NT2/D1 (cell line): ENCODE measurements around the gene TMEM267.
"Not testable (repeated sequence)": the region's sequence is repeated elsewhere in the genome, so short reads cannot be mapped to it uniquely, and the experiment has no call there.

Experiments
- DNase-seq: peaks from one replicate; pipeline ENCODE4 v3.0.0-alpha.2; 2011; ENCODE audit warnings: low read depth, low spot score
- H3K27me3 ChIP-seq: 2 replicates; pipeline ENCODE4 v1.6.0; 2011; ENCODE audit warnings: mild to moderate bottlenecking; ENCODE audit not compliant: insufficient read length, insufficient read depth
- H3K36me3 ChIP-seq: 2 replicates; pipeline ENCODE4 v1.6.1; 2011; ENCODE audit warnings: mild to moderate bottlenecking, low read length, mixed read lengths; ENCODE audit not compliant: insufficient read depth, insufficient read length
- H3K4me1 ChIP-seq: 2 replicates; pipeline ENCODE4 v1.5.1; 2011; ENCODE audit not compliant: insufficient read depth, insufficient read length
- H3K4me3 ChIP-seq: 2 replicates; pipeline ENCODE4 v1.5.1; 2011; ENCODE audit warnings: low read depth; ENCODE audit not compliant: insufficient read length
- H3K9ac ChIP-seq: 2 replicates; pipeline ENCODE4 v1.6.0; 2011; ENCODE audit warnings: low read depth; ENCODE audit not compliant: insufficient read length
- H3K9me3 ChIP-seq: 2 replicates; pipeline ENCODE4 v1.5.1; 2011; ENCODE audit warnings: mild to moderate bottlenecking, low read length; ENCODE audit not compliant: insufficient read depth
- SUZ12 ChIP-seq: IDR thresholded peaks from 2 replicates; pipeline ENCODE4 v1.6.1; 2011; ENCODE audit not compliant: insufficient read length, insufficient read depth; ENCODE audit errors: extremely low read depth
- YY1 ChIP-seq: IDR thresholded peaks from 2 replicates; pipeline ENCODE4 v1.6.1; 2011; ENCODE audit not compliant: insufficient read length, insufficient read depth
- ZNF274 ChIP-seq: IDR thresholded peaks from 2 replicates; pipeline ENCODE4 v1.6.1; 2011; ENCODE audit warnings: mild to moderate bottlenecking, low read depth, low read length

The TMEM267 gene

GRCh38 chr5:43412644-43413043 lies 71.0 kb downstream of the TMEM267 start:
- H3K27me3 ChIP-seq, result no peaks in the 10 kb centered on the region
- no peak overlapping the region for H3K4me3 ChIP-seq
- DNase-seq, result no peak
- H3K9me3 ChIP-seq, result no peaks in the 10 kb centered on the region
- no peak overlapping the region for H3K9ac ChIP-seq
- no peaks in the 10 kb centered on the region for H3K36me3 ChIP-seq
- no peaks in the 10 kb centered on the region for H3K4me1 ChIP-seq
- no peak for TF ChIP-seq YY1
- no peak for TF ChIP-seq SUZ12
- no peak for TF ChIP-seq ZNF274

GRCh38 chr5:43412156-43412555 lies 71.5 kb downstream of the TMEM267 start, which contains the start of gene CCL28:
Gene CCL28, minus strand, starts transcription at chr5:43412391. Its CDS starts 75 bp downstream, at chr5:43412316.
- Histone ChIP-seq H3K4me3 (no peak within 1 kb of the TSS), H3K4me1 (no peaks in the 10 kb centered on the region), H3K27me3 (no peaks in the 10 kb centered on the region), H3K36me3 (no peaks in the 10 kb centered on the region), H3K9me3 (no peaks in the 10 kb centered on the region), H3K9ac (no peak within 1 kb of the TSS)
- TF ChIP-seq SUZ12 (no peak), YY1 (no peak), ZNF274 (no peak)
- DNase-seq, result no peak

- H3K9me3 ChIP-seq, result no peaks in the 10 kb centered on the region
- no peak overlapping the region for H3K9ac ChIP-seq
- no peak overlapping the region for H3K4me3 ChIP-seq
- TF ChIP-seq SUZ12 (no peak), ZNF274 (no peak), YY1 (no peak)
- no peaks in the 10 kb centered on the region for H3K36me3 ChIP-seq
- no peaks in the 10 kb centered on the region for H3K4me1 ChIP-seq
- no peak for DNase-seq
- no peaks in the 10 kb centered on the region for H3K27me3 ChIP-seq
Observed at GRCh38 chr5:43411495-43411894, 72.2 kb downstream of the TMEM267 start.

GRCh38 chr5:43410414-43410813 lies 73.3 kb downstream of the TMEM267 start:
- no peak overlapping the region for H3K4me3 ChIP-seq
- H3K36me3 ChIP-seq, result no peaks in the 10 kb centered on the region
- H3K9me3 ChIP-seq, result no peaks in the 10 kb centered on the region
- DNase-seq, result no peak
- no peak for TF ChIP-seq ZNF274
- no peak for TF ChIP-seq SUZ12
- TF ChIP-seq YY1, result no peak
- no peak overlapping the region for H3K9ac ChIP-seq
- no peaks in the 10 kb centered on the region for H3K27me3 ChIP-seq
- H3K4me1 ChIP-seq, result no peaks in the 10 kb centered on the region

GRCh38 chr5:43409809-43410271 lies 73.8 kb downstream of the TMEM267 start:
- H3K36me3 ChIP-seq, result no peaks in the 10 kb centered on the region
- H3K4me3 ChIP-seq, result no peak overlapping the region
- no peak for DNase-seq
- no peaks in the 10 kb centered on the region for H3K9me3 ChIP-seq
- H3K9ac ChIP-seq, result no peak overlapping the region
- H3K4me1 ChIP-seq, result no peaks in the 10 kb centered on the region
- TF ChIP-seq YY1 (no peak), ZNF274 (no peak), SUZ12 (no peak)
- H3K27me3 ChIP-seq, result no peaks in the 10 kb centered on the region

GRCh38 chr5:43402524-43403066 lies 81.1 kb downstream of the TMEM267 start:
- H3K9me3 ChIP-seq, H3K27me3 ChIP-seq, H3K36me3 ChIP-seq, H3K4me3 ChIP-seq, H3K9ac ChIP-seq, DNase-seq, H3K4me1 ChIP-seq: not testable (repeated sequence)

- DNase-seq, result no peak
- H3K4me3 ChIP-seq, result no peak overlapping the region
- H3K27me3 ChIP-seq, result no peaks in the 10 kb centered on the region
- no peak overlapping the region for H3K9ac ChIP-seq
- H3K36me3 ChIP-seq, result no peaks in the 10 kb centered on the region
- H3K4me1 ChIP-seq, result no peaks in the 10 kb centered on the region
- H3K9me3 ChIP-seq, result no peaks in the 10 kb centered on the region
- TF ChIP-seq YY1 (no peak), ZNF274 (no peak), SUZ12 (no peak)
Observed at GRCh38 chr5:43401827-43402226, 81.8 kb downstream of the TMEM267 start.

- no peaks in the 10 kb centered on the region for H3K36me3 ChIP-seq
- H3K9ac ChIP-seq, result no peak overlapping the region
- no peaks in the 10 kb centered on the region for H3K27me3 ChIP-seq
- TF ChIP-seq ZNF274 (no peak), YY1 (no peak), SUZ12 (no peak)
- no peak overlapping the region for H3K4me3 ChIP-seq
- no peaks in the 10 kb centered on the region for H3K4me1 ChIP-seq
- no peak for DNase-seq
- no peaks in the 10 kb centered on the region for H3K9me3 ChIP-seq
Observed at GRCh38 chr5:43400082-43400481, 83.6 kb downstream of the TMEM267 start.
